ENCODE data around the gene NHERF1.

NHERF1 gene

GRCh38 chr17:74759243-74759801 is 10.9 kb downstream of the NHERF1 start:
- H3K4me1 ChIP-seq (ENCODE audit: control insufficient read depth, insufficient read depth, low read length) = peaks cover 14% of the 10 kb centered on the region

GRCh38 chr17:74759941-74760340 is 11.5 kb downstream of the NHERF1 start:
- no peak overlapping the region for H3K27ac ChIP-seq (ENCODE audit: extremely low read depth, low read depth, low read length)
- POLR2A ChIA-PET = interaction anchor here (1.0 to 3.7 kb wide), 5 partner anchors 9 to 113 kb away, joined by 3 to 22 read pairs (median 4); partner anchors contain the start of genes FDXR and NAT9
- CTCF ChIA-PET = interaction anchor here (1.2 to 5.4 kb wide), 3 partner anchors 15 to 52 kb away, joined by 3 to 38 read pairs (median 5); no protein-coding TSS in a partner anchor
- H3K4me3 ChIP-seq (ENCODE audit: low read depth, low read length) = no peak overlapping the region
- H3K4me1 ChIP-seq (ENCODE audit: control insufficient read depth, insufficient read depth, low read length) = peaks cover 14% of the 10 kb centered on the region
- H3K9me3 ChIP-seq (ENCODE audit: control insufficient read depth, insufficient read depth, low read depth, low read length) = no peaks in the 10 kb centered on the region
- H3K36me3 ChIP-seq (ENCODE audit: control insufficient read depth in 2 of 2, insufficient read depth in 1 of 2, low read length in 2 of 2) = no peaks in the 10 kb centered on the region
- TF ChIP-seq, protein P1, sequence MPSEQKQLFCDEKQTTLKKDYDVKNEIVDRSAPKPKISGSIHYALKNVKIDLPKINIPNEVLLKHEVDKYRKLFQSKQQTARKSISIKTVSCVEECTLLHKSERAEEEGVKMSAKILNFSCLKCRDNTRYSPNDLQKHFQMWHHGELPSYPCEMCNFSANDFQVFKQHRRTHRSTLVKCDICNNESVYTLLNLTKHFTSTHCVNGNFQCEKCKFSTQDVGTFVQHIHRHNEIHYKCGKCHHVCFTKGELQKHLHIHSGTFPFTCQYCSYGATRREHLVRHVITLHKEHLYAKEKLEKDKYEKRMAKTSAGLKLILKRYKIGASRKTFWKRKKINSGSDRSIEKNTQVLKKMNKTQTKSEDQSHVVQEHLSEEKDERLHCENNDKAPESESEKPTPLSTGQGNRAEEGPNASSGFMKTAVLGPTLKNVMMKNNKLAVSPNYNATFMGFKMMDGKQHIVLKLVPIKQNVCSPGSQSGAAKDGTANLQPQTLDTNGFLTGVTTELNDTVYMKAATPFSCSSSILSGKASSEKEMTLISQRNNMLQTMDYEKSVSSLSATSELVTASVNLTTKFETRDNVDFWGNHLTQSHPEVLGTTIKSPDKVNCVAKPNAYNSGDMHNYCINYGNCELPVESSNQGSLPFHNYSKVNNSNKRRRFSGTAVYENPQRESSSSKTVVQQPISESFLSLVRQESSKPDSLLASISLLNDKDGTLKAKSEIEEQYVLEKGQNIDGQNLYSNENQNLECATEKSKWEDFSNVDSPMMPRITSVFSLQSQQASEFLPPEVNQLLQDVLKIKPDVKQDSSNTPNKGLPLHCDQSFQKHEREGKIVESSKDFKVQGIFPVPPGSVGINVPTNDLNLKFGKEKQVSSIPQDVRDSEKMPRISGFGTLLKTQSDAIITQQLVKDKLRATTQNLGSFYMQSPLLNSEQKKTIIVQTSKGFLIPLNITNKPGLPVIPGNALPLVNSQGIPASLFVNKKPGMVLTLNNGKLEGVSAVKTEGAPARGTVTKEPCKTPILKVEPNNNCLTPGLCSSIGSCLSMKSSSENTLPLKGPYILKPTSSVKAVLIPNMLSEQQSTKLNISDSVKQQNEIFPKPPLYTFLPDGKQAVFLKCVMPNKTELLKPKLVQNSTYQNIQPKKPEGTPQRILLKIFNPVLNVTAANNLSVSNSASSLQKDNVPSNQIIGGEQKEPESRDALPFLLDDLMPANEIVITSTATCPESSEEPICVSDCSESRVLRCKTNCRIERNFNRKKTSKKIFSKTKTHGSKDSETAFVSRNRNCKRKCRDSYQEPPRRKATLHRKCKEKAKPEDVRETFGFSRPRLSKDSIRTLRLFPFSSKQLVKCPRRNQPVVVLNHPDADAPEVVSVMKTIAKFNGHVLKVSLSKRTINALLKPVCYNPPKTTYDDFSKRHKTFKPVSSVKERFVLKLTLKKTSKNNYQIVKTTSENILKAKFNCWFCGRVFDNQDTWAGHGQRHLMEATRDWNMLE (tag by site-specific recombination; conservative IDR thresholded peaks at IDR 0.05; ENCODE audit: low read depth) = no peak
- TF ChIP-seq, protein P2, sequence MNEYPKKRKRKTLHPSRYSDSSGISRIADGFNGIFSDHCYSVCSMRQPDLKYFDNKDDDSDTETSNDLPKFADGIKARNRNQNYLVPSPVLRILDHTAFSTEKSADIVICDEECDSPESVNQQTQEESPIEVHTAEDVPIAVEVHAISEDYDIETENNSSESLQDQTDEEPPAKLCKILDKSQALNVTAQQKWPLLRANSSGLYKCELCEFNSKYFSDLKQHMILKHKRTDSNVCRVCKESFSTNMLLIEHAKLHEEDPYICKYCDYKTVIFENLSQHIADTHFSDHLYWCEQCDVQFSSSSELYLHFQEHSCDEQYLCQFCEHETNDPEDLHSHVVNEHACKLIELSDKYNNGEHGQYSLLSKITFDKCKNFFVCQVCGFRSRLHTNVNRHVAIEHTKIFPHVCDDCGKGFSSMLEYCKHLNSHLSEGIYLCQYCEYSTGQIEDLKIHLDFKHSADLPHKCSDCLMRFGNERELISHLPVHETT (tag by site-specific recombination; IDR thresholded peaks at IDR 0.05) = no peak
- TF ChIP-seq REPIN1 (tag by site-specific recombination; IDR thresholded peaks at IDR 0.05; ENCODE audit: low read depth) = no peak
- TF ChIP-seq GLIS1 (tag by site-specific recombination; IDR thresholded peaks at IDR 0.05) = no peak
- TF ChIP-seq, protein P3, sequence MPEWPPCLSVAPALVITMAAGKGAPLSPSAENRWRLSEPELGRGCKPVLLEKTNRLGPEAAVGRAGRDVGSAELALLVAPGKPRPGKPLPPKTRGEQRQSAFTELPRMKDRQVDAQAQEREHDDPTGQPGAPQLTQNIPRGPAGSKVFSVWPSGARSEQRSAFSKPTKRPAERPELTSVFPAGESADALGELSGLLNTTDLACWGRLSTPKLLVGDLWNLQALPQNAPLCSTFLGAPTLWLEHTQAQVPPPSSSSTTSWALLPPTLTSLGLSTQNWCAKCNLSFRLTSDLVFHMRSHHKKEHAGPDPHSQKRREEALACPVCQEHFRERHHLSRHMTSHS (tag by site-specific recombination; IDR thresholded peaks at IDR 0.05) = no peak
- no peak for TF ChIP-seq OVOL3 (tag by site-specific recombination; IDR thresholded peaks at IDR 0.05)
- no peak for TF ChIP-seq GLIS2 (tag by site-specific recombination; IDR thresholded peaks at IDR 0.05)
- no peak for TF ChIP-seq ELK4 (IDR thresholded peaks at IDR 0.05; ENCODE audit: borderline replicate concordance, low read depth, low read length)
- TF ChIP-seq ZBTB21 (tag by site-specific recombination; IDR thresholded peaks at IDR 0.05) = no peak
- TF ChIP-seq, protein P4, sequence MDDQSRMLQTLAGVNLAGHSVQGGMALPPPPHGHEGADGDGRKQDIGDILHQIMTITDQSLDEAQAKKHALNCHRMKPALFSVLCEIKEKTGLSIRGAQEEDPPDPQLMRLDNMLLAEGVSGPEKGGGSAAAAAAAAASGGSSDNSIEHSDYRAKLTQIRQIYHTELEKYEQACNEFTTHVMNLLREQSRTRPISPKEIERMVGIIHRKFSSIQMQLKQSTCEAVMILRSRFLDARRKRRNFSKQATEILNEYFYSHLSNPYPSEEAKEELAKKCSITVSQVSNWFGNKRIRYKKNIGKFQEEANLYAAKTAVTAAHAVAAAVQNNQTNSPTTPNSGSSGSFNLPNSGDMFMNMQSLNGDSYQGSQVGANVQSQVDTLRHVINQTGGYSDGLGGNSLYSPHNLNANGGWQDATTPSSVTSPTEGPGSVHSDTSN (CRISPR knock-in tag; IDR thresholded peaks at IDR 0.05) = no peak
- TF ChIP-seq, protein P5, sequence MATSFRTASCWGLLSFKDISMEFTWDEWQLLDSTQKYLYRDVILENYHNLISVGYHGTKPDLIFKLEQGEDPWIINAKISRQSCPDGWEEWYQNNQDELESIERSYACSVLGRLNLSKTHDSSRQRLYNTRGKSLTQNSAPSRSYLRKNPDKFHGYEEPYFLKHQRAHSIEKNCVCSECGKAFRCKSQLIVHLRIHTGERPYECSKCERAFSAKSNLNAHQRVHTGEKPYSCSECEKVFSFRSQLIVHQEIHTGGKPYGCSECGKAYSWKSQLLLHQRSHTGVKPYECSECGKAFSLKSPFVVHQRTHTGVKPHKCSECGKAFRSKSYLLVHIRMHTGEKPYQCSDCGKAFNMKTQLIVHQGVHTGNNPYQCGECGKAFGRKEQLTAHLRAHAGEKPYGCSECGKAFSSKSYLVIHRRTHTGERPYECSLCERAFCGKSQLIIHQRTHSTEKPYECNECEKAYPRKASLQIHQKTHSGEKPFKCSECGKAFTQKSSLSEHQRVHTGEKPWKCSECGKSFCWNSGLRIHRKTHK (tag by site-specific recombination; IDR thresholded peaks at IDR 0.05) = no peak
- 0 out of 2 replicates have a peak, but pooled peaks have one; percentile 6 for TF ChIP-seq ZFHX2 (tag by site-specific recombination; conservative IDR thresholded peaks at IDR 0.05)
- TF ChIP-seq, protein P6, sequence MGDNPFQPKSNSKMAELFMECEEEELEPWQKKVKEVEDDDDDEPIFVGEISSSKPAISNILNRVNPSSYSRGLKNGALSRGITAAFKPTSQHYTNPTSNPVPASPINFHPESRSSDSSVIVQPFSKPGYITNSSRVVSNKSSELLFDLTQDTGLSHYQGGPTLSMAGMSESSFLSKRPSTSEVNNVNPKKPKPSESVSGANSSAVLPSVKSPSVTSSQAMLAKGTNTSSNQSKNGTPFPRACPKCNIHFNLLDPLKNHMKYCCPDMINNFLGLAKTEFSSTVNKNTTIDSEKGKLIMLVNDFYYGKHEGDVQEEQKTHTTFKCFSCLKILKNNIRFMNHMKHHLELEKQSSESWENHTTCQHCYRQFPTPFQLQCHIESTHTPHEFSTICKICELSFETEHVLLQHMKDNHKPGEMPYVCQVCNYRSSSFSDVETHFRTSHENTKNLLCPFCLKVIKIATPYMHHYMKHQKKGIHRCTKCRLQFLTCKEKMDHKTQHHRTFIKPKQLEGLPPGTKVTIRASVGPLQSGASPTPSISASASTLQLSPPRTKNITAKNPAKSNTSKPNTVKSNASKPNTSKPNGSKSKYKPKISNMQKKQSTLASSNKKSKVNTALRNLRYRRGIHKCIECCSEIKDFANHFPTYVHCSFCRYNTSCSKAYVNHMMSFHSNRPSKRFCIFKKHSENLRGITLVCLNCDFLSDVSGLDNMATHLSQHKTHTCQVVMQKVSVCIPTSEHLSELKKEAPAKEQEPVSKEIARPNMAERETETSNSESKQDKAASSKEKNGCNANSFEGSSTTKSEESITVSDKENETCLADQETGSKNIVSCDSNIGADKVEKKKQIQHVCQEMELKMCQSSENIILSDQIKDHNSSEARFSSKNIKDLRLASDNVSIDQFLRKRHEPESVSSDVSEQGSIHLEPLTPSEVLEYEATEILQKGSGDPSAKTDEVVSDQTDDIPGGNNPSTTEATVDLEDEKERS (tag by site-specific recombination; IDR thresholded peaks at IDR 0.05) = no peak
- no peak for TF ChIP-seq YY1 (tag by site-specific recombination; IDR thresholded peaks at IDR 0.05)
- TF ChIP-seq, protein P7, sequence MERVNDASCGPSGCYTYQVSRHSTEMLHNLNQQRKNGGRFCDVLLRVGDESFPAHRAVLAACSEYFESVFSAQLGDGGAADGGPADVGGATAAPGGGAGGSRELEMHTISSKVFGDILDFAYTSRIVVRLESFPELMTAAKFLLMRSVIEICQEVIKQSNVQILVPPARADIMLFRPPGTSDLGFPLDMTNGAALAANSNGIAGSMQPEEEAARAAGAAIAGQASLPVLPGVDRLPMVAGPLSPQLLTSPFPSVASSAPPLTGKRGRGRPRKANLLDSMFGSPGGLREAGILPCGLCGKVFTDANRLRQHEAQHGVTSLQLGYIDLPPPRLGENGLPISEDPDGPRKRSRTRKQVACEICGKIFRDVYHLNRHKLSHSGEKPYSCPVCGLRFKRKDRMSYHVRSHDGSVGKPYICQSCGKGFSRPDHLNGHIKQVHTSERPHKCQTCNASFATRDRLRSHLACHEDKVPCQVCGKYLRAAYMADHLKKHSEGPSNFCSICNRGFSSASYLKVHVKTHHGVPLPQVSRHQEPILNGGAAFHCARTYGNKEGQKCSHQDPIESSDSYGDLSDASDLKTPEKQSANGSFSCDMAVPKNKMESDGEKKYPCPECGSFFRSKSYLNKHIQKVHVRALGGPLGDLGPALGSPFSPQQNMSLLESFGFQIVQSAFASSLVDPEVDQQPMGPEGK (tag by site-specific recombination; IDR thresholded peaks at IDR 0.05) = no peak

More at GRCh38 chr17:74759243-74759801, 10.9 kb downstream of the NHERF1 start:
- TF ChIP-seq ZNF302 (tag by site-specific recombination; IDR thresholded peaks at IDR 0.05; ENCODE audit: low read depth) (no peak), ZIC2 (tag by site-specific recombination; IDR thresholded peaks at IDR 0.05) (peak; percentile 69)
- no peaks in the 10 kb centered on the region for H3K36me3 ChIP-seq (ENCODE audit: control insufficient read depth in 2 of 2, insufficient read depth in 1 of 2, low read length in 2 of 2)
- no peak overlapping the region for H3K27ac ChIP-seq (ENCODE audit: extremely low read depth, low read depth, low read length)
- ChIA-PET POLR2A (interaction anchor here (1.2 to 3.7 kb wide), 3 partner anchors 10 to 13 kb away, joined by 3 to 22 read pairs (median 5); no protein-coding TSS in a partner anchor), CTCF (interaction anchor here (0.6 to 5.4 kb wide), 4 partner anchors 9 to 351 kb away, joined by 3 to 38 read pairs (median 4); no protein-coding TSS in a partner anchor)
- H3K9me3 ChIP-seq (ENCODE audit: control insufficient read depth, insufficient read depth, low read depth, low read length) = no peaks in the 10 kb centered on the region
- no peak overlapping the region for H3K4me3 ChIP-seq (ENCODE audit: low read depth, low read length)
